Esophagus squamous epithelium (tissue), 5 donors: ENCODE results near the gene MAPRE3. TPM values are rescaled to one million over a fixed set of nuclear protein-coding genes. Genes with fewer than 3 reads are reported as not detected.

Source experiments
- DNase-seq: peaks from one replicate; lab custom pipeline; 2025; lab: John Stamatoyannopoulos, UW
- H3K27ac ChIP-seq, 4 donors: fragments of 200-600 bp; sonication (generic); one replicate each; pipeline ENCODE4 v1.5.1; 2016 to 2019; ENCODE audit warnings: mild to moderate bottlenecking in 1 of 4
- H3K27me3 ChIP-seq, 4 donors: fragments of 200-600 bp; sonication (generic); 1 replicate in 3 of 4; 2 replicates in 1 of 4; pipeline versions ENCODE4 v1.5.1 to v1.6.0; 2017 to 2021; ENCODE audit warnings: antibody characterized with exemption in 1 of 4
- H3K36me3 ChIP-seq, 3 donors: fragments of 200-600 bp; sonication (generic); one replicate each; pipeline ENCODE4 v1.5.1; 2016 to 2019
- H3K4me1 ChIP-seq, 3 donors: fragments of 200-600 bp; sonication (generic); one replicate each; pipeline ENCODE4 v1.5.1; 2017 to 2019
- H3K4me3 ChIP-seq, 4 donors: fragments of 200-600 bp; sonication (generic); 1 replicate in 3 of 4; 2 replicates in 1 of 4; pipeline ENCODE4 v1.5.1; 2016 to 2019; ENCODE audit warnings: mild to moderate bottlenecking in 2 of 4, moderate library complexity in 1 of 4
- H3K9me3 ChIP-seq, 3 donors: fragments of 200-600 bp; sonication (generic); one replicate each; pipeline ENCODE4 v1.5.1; 2016 to 2019
- POLR2A ChIP-seq, 4 donors: fragments of 450-650 bp; IDR thresholded peaks; one replicate each; pipeline ENCODE4 v1.6.1; 2017; ENCODE audit warnings: antibody characterized with exemption in 4 of 4, mild to moderate bottlenecking in 4 of 4, moderate library complexity in 3 of 4
- WGBS, 2 donors: methylation state at CpG; one replicate each; pipeline ENCODE4 v1.1.5; 2018; 5-methylcytosine and 5-hydroxymethylcytosine counted together
- intact Hi-C: fragments of 100-400 bp; cut with DNase I; formaldehyde crosslinking; loops from one replicate; pipeline ENCODE4 v1.15.0; 2022
- total RNA-seq, 4 donors: library from RNA; depleted of rRNA; stranded (reverse); fragments of >200 nt; gene quantifications; one replicate each; pipeline ENCODE4 v1.1.0, GENCODE V29; 2016
- TF ChIP-seq, protein P1 (sequence below), 6 experiments: fragments of 450-650 bp in 4 of 6; fragments of 200-600 bp in 2 of 6; sonication (generic) in 2 of 6; IDR thresholded peaks; one replicate each; pipeline ENCODE4 v1.5.1; 2016 to 2019; ENCODE audit warnings: antibody characterized with exemption in 6 of 6, mild to moderate bottlenecking in 4 of 6, moderate library complexity in 4 of 6
- donor health status: DM: yes; HTN: yes; CAD: no.

The MAPRE3 gene
- total RNA-seq, 4 donors from 2014 or later: 4.4 to 7.6 (median 5.2) TPM

- DNase-seq: no peak
Observed at GRCh38 chr2:26942543-26943295, 27.7 kb upstream of the MAPRE3 start.

GRCh38 chr2:26945991-26946750 is 24.3 kb upstream of the MAPRE3 start:
- no peak for DNase-seq
- Histone ChIP-seq H3K27ac (no peak overlapping the region), H3K9me3 (no peaks in the 10 kb centered on the region), H3K36me3 (no peaks in the 10 kb centered on the region), H3K4me1 (peaks cover 0 to 4% (median 0%) of the 10 kb centered on the region in 3 donors), H3K27me3 (peaks cover 0 to 77% (median 0%) of the 10 kb centered on the region in 4 donors), H3K4me3 (no peak overlapping the region)
- TF ChIP-seq, protein P1, sequence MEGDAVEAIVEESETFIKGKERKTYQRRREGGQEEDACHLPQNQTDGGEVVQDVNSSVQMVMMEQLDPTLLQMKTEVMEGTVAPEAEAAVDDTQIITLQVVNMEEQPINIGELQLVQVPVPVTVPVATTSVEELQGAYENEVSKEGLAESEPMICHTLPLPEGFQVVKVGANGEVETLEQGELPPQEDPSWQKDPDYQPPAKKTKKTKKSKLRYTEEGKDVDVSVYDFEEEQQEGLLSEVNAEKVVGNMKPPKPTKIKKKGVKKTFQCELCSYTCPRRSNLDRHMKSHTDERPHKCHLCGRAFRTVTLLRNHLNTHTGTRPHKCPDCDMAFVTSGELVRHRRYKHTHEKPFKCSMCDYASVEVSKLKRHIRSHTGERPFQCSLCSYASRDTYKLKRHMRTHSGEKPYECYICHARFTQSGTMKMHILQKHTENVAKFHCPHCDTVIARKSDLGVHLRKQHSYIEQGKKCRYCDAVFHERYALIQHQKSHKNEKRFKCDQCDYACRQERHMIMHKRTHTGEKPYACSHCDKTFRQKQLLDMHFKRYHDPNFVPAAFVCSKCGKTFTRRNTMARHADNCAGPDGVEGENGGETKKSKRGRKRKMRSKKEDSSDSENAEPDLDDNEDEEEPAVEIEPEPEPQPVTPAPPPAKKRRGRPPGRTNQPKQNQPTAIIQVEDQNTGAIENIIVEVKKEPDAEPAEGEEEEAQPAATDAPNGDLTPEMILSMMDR (IDR thresholded peaks at IDR 0.05): no peak
- WGBS, 2 donors: 62 to 68% methylated on average over 8 to 12 of the region's 12 CpGs
- intact Hi-C loops: no loop called here

More at GRCh38 chr2:26942543-26943295, 27.7 kb upstream of the MAPRE3 start:
- no peak overlapping the region for H3K4me3 ChIP-seq
- peaks cover 0 to 63% (median 0%) of the 10 kb centered on the region in 4 donors for H3K27me3 ChIP-seq
- no peak for TF ChIP-seq POLR2A (IDR thresholded peaks at IDR 0.05)
- TF ChIP-seq, protein P1 (IDR thresholded peaks at IDR 0.05): peak; percentile 64 to 79 (median 74)
- H3K27ac ChIP-seq: no peak overlapping the region
- H3K4me1 ChIP-seq: peaks cover 0 to 4% (median 0%) of the 10 kb centered on the region in 3 donors
- intact Hi-C loops: loop anchor here (5.0 kb wide), 1 partner anchor 95 kb away; the partner anchor contains the start of gene DPYSL5
- H3K36me3 ChIP-seq: no peaks in the 10 kb centered on the region
- no peaks in the 10 kb centered on the region for H3K9me3 ChIP-seq
- WGBS, 2 donors: 33 to 34% methylated on average over 6 to 17 of the region's 28 CpGs

DNA sequence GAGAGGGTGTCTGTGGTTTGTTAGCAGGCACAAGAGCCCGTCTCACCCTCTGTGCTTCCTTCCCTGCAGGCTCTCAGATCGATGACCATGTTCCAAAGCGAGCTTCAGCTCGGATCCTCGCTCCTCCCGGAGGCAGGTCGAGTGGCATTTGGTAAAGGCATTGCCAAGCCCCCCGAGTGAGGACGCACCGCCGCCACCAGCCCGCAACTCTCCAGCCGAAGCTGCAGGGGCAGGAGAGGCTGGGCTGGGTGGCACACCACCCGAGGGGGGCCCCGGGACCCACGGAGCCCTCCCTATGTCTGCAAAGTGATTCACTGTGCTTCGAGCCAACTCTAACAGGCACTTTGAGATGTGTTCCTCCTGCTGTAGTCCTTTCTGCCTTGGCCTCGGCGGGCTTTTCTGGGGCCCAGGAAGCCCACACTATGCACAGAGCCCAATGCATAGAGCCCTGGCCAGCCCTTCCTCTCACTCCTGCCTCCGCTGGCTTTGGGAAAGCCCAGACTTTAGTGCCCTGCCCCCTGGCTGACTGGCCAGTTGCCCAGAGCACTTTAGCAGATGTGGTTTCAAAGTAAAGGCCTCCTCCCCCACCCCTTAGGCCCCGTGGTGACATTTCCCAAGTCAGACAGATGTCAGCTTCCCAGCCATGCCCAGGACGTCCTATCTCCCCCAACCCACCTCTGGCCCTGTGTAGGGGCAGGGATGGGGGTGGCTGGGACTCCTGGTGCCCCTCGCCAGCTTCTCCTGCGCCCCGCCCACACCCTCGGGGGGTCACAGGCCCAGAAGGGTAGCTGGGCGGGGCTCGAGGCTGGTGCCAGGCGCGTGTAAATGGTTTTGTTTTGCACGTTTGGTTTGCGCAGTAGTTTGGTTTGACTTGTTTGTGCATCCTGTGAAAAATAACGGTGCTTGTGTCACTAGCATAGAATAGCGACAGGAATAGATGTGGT is 23.3 kb upstream of the MAPRE3 start:
- TF ChIP-seq, protein P1 (IDR thresholded peaks at IDR 0.05): no peak
- TF ChIP-seq POLR2A (IDR thresholded peaks at IDR 0.05): no peak
- 41 to 82% methylated on average over 8 to 10 of the region's 34 CpGs for WGBS, 2 donors
- DNase-seq: no peak
- peaks cover 0 to 77% (median 0%) of the 10 kb centered on the region in 4 donors for H3K27me3 ChIP-seq
- H3K4me3 ChIP-seq: peak overlapping the region in 1 of 4 donors; percentile 21
- no peaks in the 10 kb centered on the region for H3K36me3 ChIP-seq
- intact Hi-C loops: no loop called here
- peaks cover 0 to 4% (median 0%) of the 10 kb centered on the region in 3 donors for H3K4me1 ChIP-seq
- no peak overlapping the region for H3K27ac ChIP-seq
- no peaks in the 10 kb centered on the region for H3K9me3 ChIP-seq

DNA sequence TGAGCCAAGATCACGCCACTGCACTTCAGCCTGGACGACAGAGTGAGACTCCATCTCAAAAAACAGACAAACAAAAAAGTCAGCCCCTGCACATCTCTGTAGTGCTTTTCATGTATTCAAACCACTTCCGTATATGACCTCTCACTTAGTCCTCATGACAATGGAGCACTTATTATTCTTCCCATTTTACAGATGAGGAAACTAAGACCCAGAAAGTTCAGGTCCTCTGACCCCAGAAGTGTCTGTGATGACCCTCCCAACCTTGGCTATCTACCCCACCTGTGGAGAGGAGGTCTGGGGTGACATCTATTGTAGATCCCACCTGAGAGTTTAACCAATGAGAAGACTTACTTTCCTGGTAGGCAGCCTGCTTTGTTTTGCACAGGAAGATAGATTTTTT is 21.6 kb upstream of the MAPRE3 start:
- H3K9me3 ChIP-seq: no peaks in the 10 kb centered on the region
- TF ChIP-seq, protein P1 (IDR thresholded peaks at IDR 0.05): no peak
- no peak for TF ChIP-seq POLR2A (IDR thresholded peaks at IDR 0.05)
- no peak overlapping the region for H3K27ac ChIP-seq
- H3K27me3 ChIP-seq: peaks cover 0 to 72% (median 0%) of the 10 kb centered on the region in 4 donors
- 78 to 89% methylated on average over 3 of the region's 3 CpGs for WGBS, 2 donors
- intact Hi-C loops: no loop called here
- no peaks in the 10 kb centered on the region for H3K36me3 ChIP-seq
- DNase-seq: no peak
- H3K4me1 ChIP-seq: peaks cover 0 to 4% (median 0%) of the 10 kb centered on the region in 3 donors
- H3K4me3 ChIP-seq: no peak overlapping the region
